ENCODE measurements around the gene CRIP3. TPM values are rescaled to one million over a fixed set of nuclear protein-coding genes. Genes with fewer than 3 reads are reported as not detected.

The CRIP3 gene
- total and polyA plus RNA-seq, 4 donors, result 1.1 to 9.5 (median 2.4) TPM

- no peak overlapping the region for H3K9ac ChIP-seq (ENCODE audit: low read depth in 1 of 2, low read length in 2 of 2)
Observed at GRCh38 chr6:43308990-43309477, 408 bp upstream of the CRIP3 start.

GRCh38 chr6:43307451-43308100, 1.1 kb downstream of the CRIP3 start:
- H3K36me3 ChIP-seq (ENCODE audit: control insufficient read depth in 4 of 4, insufficient read depth in 3 of 4, low read depth in 1 of 4, low read length in 3 of 4), result peaks cover 0 to 14% (median 6%) of the 10 kb centered on the region in 4 donors
- WGBS, result 44% methylated on average over 5 of the region's 5 CpGs
- no peaks in the 10 kb centered on the region for H3K9me3 ChIP-seq (ENCODE audit: control insufficient read depth in 4 of 4, low read length in 3 of 4)
- no peak for DNase-seq (ENCODE audit: low spot score)
- no peak overlapping the region for H3K9ac ChIP-seq (ENCODE audit: low read depth in 1 of 2, low read length in 2 of 2)
- peaks cover 5 to 30% (median 17%) of the 10 kb centered on the region in 4 donors for H3K4me1 ChIP-seq (ENCODE audit: control insufficient read depth in 4 of 4, insufficient read depth in 4 of 4, low read length in 3 of 4)
- H3K27me3 ChIP-seq (ENCODE audit: control insufficient read depth in 4 of 4, insufficient read depth in 4 of 4, low read length in 3 of 4), result no peaks in the 10 kb centered on the region
- TF ChIP-seq FOXA2 (IDR thresholded peaks at IDR 0.05) (no peak), RXRA (IDR thresholded peaks at IDR 0.05) (peak; percentile 93 to 97), YY1 (IDR thresholded peaks at IDR 0.05) (peak; percentile 53), ATF3 (IDR thresholded peaks at IDR 0.05) (peak; percentile 35), MAX (IDR thresholded peaks at IDR 0.05) (peak; percentile 25), EGR1 (IDR thresholded peaks at IDR 0.05; ENCODE audit: low read depth in 2 of 2) (no peak), TAF1 (conservative IDR thresholded peaks at IDR 0.05) (peak; percentile 14), ZBTB33 (IDR thresholded peaks at IDR 0.05) (no peak), FOXA1 (IDR thresholded peaks at IDR 0.05) (no peak), HNF4G (IDR thresholded peaks at IDR 0.05) (peak; percentile 68), SP1 (IDR thresholded peaks at IDR 0.05) (peak; percentile 62), HNF4A (conservative IDR thresholded peaks at IDR 0.05) (peak; percentile 76 to 84)
- H3K27ac ChIP-seq (ENCODE audit: low read depth in 1 of 2, low read length in 2 of 2), result peak overlapping the region; percentile 60 to 61
- H3K4me3 ChIP-seq (ENCODE audit: low read depth in 1 of 3, low read length in 3 of 3), result peak overlapping the region in 1 of 3 donors; percentile 7

More at GRCh38 chr6:43308990-43309477, 408 bp upstream of the CRIP3 start:
- Histone ChIP-seq H3K4me1 (ENCODE audit: control insufficient read depth in 4 of 4, insufficient read depth in 4 of 4, low read length in 3 of 4) (peaks cover 4 to 24% (median 14%) of the 10 kb centered on the region in 4 donors), H3K27me3 (ENCODE audit: control insufficient read depth in 4 of 4, insufficient read depth in 4 of 4, low read length in 3 of 4) (no peaks in the 10 kb centered on the region), H3K4me3 (ENCODE audit: low read depth in 1 of 3, low read length in 3 of 3) (peak overlapping the region in 2 of 3 donors; percentile 22 to 47), H3K27ac (ENCODE audit: low read depth in 1 of 2, low read length in 2 of 2) (peak overlapping the region in 1 of 2 donors; percentile 60), H3K9me3 (ENCODE audit: control insufficient read depth in 4 of 4, low read length in 3 of 4) (no peaks in the 10 kb centered on the region), H3K36me3 (ENCODE audit: control insufficient read depth in 4 of 4, insufficient read depth in 3 of 4, low read depth in 1 of 4, low read length in 3 of 4) (peaks cover 0 to 7% (median 2%) of the 10 kb centered on the region in 4 donors)
- 33% methylated on average over 9 of the region's 9 CpGs for WGBS
- no peak for DNase-seq (ENCODE audit: low spot score)
- TF ChIP-seq HNF4G (IDR thresholded peaks at IDR 0.05) (no peak), FOXA1 (IDR thresholded peaks at IDR 0.05) (no peak), SP1 (IDR thresholded peaks at IDR 0.05) (no peak), EGR1 (IDR thresholded peaks at IDR 0.05; ENCODE audit: low read depth in 2 of 2) (no peak), ZBTB33 (IDR thresholded peaks at IDR 0.05) (no peak)

- Histone ChIP-seq H3K9me3 (ENCODE audit: control insufficient read depth in 4 of 4, low read length in 3 of 4) (no peaks in the 10 kb centered on the region), H3K36me3 (ENCODE audit: control insufficient read depth in 4 of 4, insufficient read depth in 3 of 4, low read depth in 1 of 4, low read length in 3 of 4) (peaks cover 5 to 16% (median 10%) of the 10 kb centered on the region in 4 donors), H3K27ac (ENCODE audit: low read depth in 1 of 2, low read length in 2 of 2) (peak overlapping the region; percentile 29 to 71), H3K4me3 (ENCODE audit: low read depth in 1 of 3, low read length in 3 of 3) (no peak overlapping the region), H3K9ac (ENCODE audit: low read depth in 1 of 2, low read length in 2 of 2) (no peak overlapping the region), H3K4me1 (ENCODE audit: control insufficient read depth in 4 of 4, insufficient read depth in 4 of 4, low read length in 3 of 4) (peaks cover 8 to 45% (median 30%) of the 10 kb centered on the region in 4 donors), H3K27me3 (ENCODE audit: control insufficient read depth in 4 of 4, insufficient read depth in 4 of 4, low read length in 3 of 4) (no peaks in the 10 kb centered on the region)
- DNase-seq (ENCODE audit: low spot score), result no peak
- WGBS, result 43% methylated on average over 7 of the region's 7 CpGs
- TF ChIP-seq JUND (IDR thresholded peaks at IDR 0.05) (peak; percentile 86 to 88), FOXA1 (IDR thresholded peaks at IDR 0.05) (no peak), RXRA (IDR thresholded peaks at IDR 0.05) (peak; percentile 33 to 48), RAD21 (IDR thresholded peaks at IDR 0.05) (peak in 1 of 2 donors; percentile 25), EGR1 (IDR thresholded peaks at IDR 0.05; ENCODE audit: low read depth in 2 of 2) (peak in 1 of 2 donors; percentile 11), ATF3 (IDR thresholded peaks at IDR 0.05) (peak; percentile 60), HNF4G (IDR thresholded peaks at IDR 0.05) (no peak), REST (IDR thresholded peaks at IDR 0.05) (peak; percentile 19)
Observed at GRCh38 chr6:43306086-43306485, 2.5 kb downstream of the CRIP3 start.
